A673 (cell line): Measurements from ENCODE around the gene TMOD3. TPM values are rescaled to one million over a fixed set of nuclear protein-coding genes. Genes with fewer than 3 reads are reported as not detected.
A peak's percentile ranks its signal among the peaks of the same experiment; 100 is the strongest.

Experiments
- BruUV-seq: library from RNA; stranded (reverse); fragments of 400-500 nt; replicated peaks from 2 replicates; lab custom pipeline; 2021; lab: Mats Ljungman, UMichigan
- CTCF ChIA-PET: fragments of 300-600 bp; sonication (Branson Sonifier 250); formaldehyde crosslinking; loops from one replicate; lab custom pipeline; 2022; ENCODE audit warnings: antibody characterized with exemption; lab: Charles Lee
- POLR2A ChIA-PET: fragments of 300-600 bp; sonication (Branson Sonifier 250); formaldehyde crosslinking; loops from one replicate; lab custom pipeline; 2022; ENCODE audit warnings: antibody characterized with exemption; ENCODE audit not compliant: low non-redundant PET; lab: Charles Lee
- DNase-seq: peaks from one replicate; pipeline ENCODE4 v3.0.0-alpha.2; 2015; ENCODE audit warnings: low spot score
- H3K27ac ChIP-seq: fragments of 200-600 bp; sonication (generic); 2 replicates; pipeline ENCODE4 v1.5.1; 2016; ENCODE audit warnings: mixed run types, low read depth, mild to moderate bottlenecking, mixed read lengths, antibody characterized with exemption, low read length; ENCODE audit not compliant: poor library complexity, severe bottlenecking
- H3K27me3 ChIP-seq: fragments of 200-600 bp; sonication (generic); replicated peaks from 2 replicates; pipeline ENCODE4 v1.6.1; 2017; ENCODE audit warnings: mixed run types, low read depth, mild to moderate bottlenecking, mixed read lengths, antibody characterized with exemption, low read length; ENCODE audit not compliant: insufficient read depth, poor library complexity
- H3K36me3 ChIP-seq: fragments of 200-600 bp; sonication (generic); 2 replicates; pipeline ENCODE4 v1.6.1; 2016; ENCODE audit warnings: mixed run types, mild to moderate bottlenecking, mixed read lengths, antibody characterized with exemption, low read length; ENCODE audit not compliant: insufficient read depth, poor library complexity, severe bottlenecking
- H3K4me1 ChIP-seq: fragments of 200-600 bp; sonication (generic); 2 replicates; pipeline ENCODE4 v1.6.1; 2017; ENCODE audit warnings: mixed run types, mild to moderate bottlenecking, mixed read lengths, antibody characterized with exemption, low read length; ENCODE audit not compliant: insufficient read depth, poor library complexity, severe bottlenecking
- H3K4me3 ChIP-seq: fragments of 200-600 bp; sonication (generic); 2 replicates; pipeline ENCODE4 v1.5.1; 2016; ENCODE audit warnings: low read depth, mixed run types, mild to moderate bottlenecking, mixed read lengths, low read length; ENCODE audit not compliant: poor library complexity, severe bottlenecking
- H3K9me3 ChIP-seq: fragments of 200-600 bp; sonication (generic); 2 replicates; pipeline ENCODE4 v1.6.1; 2016; ENCODE audit warnings: mixed run types, low read depth, mild to moderate bottlenecking, mixed read lengths, antibody characterized with exemption, low read length; ENCODE audit not compliant: poor library complexity, severe bottlenecking
- EZH2 ChIP-seq: fragments of 200-600 bp; sonication (generic); IDR thresholded peaks from 2 replicates; pipeline ENCODE4 v1.6.1; 2017; ENCODE audit warnings: borderline replicate concordance, low read depth, mild to moderate bottlenecking, mixed read lengths, antibody characterized with exemption, low read length; ENCODE audit not compliant: poor library complexity, severe bottlenecking
- intact Hi-C: fragments of 100-400 bp; cut with micrococcal nuclease; formaldehyde crosslinking; loops from one replicate; pipeline ENCODE4 v1.10.0; 2022; ENCODE audit not compliant: unreplicated experiment
- total RNA-seq: library from RNA; stranded (reverse); gene quantifications from 2 replicates; pipeline ENCODE4 v1.2.3, GENCODE V29; 2021
- TF ChIP-seq, protein P1 (sequence below): fragments of 300-800, 200-600 bp; sonication (generic); conservative IDR thresholded peaks from 2 replicates; pipeline ENCODE4 v1.5.1; 2017; ENCODE audit warnings: low read depth, mild to moderate bottlenecking, antibody characterized with exemption, low read length, moderate library complexity, mixed read lengths

TMOD3 gene
- total RNA-seq, 1 experiment from 2014 or later: 66.6 TPM

DNA sequence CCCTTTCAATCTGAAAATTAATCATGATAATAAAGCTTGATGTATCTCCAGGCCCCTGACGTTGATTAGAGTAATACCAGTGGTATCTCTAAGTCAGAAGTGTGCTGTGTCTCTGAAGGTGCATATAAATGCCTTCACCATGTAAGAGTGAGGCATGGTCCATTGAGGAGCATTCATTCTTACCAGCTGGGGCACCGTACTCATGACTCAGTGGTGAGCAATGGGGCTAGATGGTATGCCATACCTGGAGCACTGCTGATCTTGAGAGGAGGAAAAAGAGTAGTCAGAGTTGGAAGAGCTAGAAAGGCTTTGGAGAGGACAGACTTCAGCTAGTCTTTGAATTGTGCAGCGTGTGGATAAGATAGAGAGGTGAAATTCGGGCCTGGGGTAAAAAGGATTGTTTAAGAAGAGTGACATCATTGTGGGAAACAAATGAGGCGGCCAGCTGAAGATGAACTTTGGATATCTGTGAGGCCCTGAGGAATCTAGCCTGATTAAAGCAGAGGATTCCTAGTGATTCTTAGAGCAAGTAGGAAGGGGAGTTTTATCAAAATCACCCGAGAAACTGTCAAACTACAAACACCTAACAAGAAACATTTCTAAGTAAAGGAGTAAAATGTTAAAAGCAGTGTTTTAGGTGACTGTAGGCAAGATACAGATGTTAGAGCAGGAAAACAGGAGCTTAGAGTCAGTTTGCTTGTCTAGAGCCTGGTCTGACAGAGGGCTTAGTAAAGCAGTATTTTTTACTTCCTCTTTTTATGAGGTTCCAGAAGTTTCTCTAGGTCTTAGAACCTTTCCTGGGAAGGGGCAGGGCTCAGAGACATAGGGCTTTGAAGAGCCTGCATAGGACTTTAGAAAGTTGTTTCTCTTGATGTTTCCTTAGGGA, 13.6 kb downstream of the TMOD3 start:
- TF ChIP-seq, protein P1, sequence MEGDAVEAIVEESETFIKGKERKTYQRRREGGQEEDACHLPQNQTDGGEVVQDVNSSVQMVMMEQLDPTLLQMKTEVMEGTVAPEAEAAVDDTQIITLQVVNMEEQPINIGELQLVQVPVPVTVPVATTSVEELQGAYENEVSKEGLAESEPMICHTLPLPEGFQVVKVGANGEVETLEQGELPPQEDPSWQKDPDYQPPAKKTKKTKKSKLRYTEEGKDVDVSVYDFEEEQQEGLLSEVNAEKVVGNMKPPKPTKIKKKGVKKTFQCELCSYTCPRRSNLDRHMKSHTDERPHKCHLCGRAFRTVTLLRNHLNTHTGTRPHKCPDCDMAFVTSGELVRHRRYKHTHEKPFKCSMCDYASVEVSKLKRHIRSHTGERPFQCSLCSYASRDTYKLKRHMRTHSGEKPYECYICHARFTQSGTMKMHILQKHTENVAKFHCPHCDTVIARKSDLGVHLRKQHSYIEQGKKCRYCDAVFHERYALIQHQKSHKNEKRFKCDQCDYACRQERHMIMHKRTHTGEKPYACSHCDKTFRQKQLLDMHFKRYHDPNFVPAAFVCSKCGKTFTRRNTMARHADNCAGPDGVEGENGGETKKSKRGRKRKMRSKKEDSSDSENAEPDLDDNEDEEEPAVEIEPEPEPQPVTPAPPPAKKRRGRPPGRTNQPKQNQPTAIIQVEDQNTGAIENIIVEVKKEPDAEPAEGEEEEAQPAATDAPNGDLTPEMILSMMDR: no peak
- no peak for TF ChIP-seq EZH2
- Histone ChIP-seq H3K27me3 (no peaks in the 10 kb centered on the region), H3K9me3 (no peaks in the 10 kb centered on the region), H3K4me3 (no peak overlapping the region), H3K36me3 (no peaks in the 10 kb centered on the region), H3K27ac (peak overlapping the region; percentile 79), H3K4me1 (peaks cover 89% of the 10 kb centered on the region)
- CTCF ChIA-PET: no interaction called here
- POLR2A ChIA-PET: interaction anchor here (0.5 kb wide), 1 partner anchor 1526 kb away, joined by 10 read pairs; no protein-coding TSS in a partner anchor
- BruUV-seq: no TSS peak
- intact Hi-C loops: no loop called here
- no peak for DNase-seq

DNA sequence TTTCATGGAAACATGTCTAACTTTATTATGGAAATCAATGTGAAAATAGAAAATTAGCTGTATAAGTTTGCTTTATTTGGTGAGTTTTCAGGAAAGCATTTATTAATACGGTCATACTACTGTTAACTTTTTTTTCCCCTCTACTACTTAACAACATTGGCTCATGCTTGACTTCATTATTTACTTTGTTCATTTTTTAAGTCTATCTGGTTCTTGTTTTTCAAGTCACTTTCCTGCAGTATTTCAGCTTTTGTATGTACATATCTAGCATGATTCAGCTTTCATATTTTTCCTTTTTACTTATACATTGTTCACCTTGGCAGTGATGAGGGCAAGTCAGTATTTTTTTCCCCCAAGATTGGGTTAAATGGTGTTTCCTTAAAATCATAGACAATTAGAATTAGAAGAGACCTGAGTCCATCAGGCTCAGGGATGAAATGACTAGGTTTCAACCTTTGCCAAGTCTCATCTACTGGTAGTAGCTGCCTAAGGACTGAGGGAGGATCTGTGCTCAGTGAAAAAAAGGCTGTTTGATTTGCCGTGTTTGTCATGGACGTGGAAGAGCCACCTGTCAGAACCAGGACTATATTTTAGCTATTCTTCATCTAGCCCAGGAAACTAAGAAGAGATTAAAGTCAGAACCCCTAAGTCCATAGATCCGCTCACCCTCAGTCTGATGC, 15.4 kb downstream of the TMOD3 start:
- ChIA-PET POLR2A (no interaction called here), CTCF (no interaction called here)
- no peak for DNase-seq
- no TSS peak for BruUV-seq
- H3K4me3 ChIP-seq: no peak overlapping the region
- no peak for TF ChIP-seq EZH2
- TF ChIP-seq, protein P1: no peak
- intact Hi-C loops: no loop called here
- H3K36me3 ChIP-seq: no peaks in the 10 kb centered on the region
- H3K27me3 ChIP-seq: no peaks in the 10 kb centered on the region
- peaks cover 84% of the 10 kb centered on the region for H3K4me1 ChIP-seq
- peak overlapping the region; percentile 79 for H3K27ac ChIP-seq
- no peaks in the 10 kb centered on the region for H3K9me3 ChIP-seq

DNA sequence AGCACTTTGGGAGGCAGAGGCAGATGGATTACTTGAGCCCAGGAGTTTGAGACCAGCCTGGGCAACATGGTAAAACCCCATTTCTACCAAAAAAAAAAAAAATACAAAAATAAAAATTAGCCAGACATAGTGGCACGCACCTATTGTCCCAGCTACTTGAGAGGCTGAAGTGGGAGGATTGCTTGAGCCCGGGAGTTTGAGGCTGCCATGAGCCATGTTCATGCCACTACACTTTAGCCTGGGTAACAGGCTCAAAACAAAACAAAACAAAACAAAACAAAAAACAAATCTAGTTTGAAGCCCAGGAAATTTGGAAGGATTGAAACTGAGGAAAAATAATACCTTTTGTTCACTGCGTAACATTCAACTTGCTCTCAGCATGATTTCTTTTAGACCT, 16.6 kb downstream of the TMOD3 start:
- H3K36me3 ChIP-seq: no peaks in the 10 kb centered on the region
- intact Hi-C loops: no loop called here
- H3K4me3 ChIP-seq: no peak overlapping the region
- H3K9me3 ChIP-seq: no peaks in the 10 kb centered on the region
- no peak for TF ChIP-seq EZH2
- DNase-seq: no peak
- BruUV-seq: no TSS peak
- CTCF ChIA-PET: no interaction called here
- H3K27ac ChIP-seq: peak overlapping the region; percentile 79
- POLR2A ChIA-PET: interaction anchor here (0.6 kb wide), 1 partner anchor 727 kb away, joined by 4 read pairs; no protein-coding TSS in a partner anchor
- H3K4me1 ChIP-seq: peaks cover 77% of the 10 kb centered on the region
- no peaks in the 10 kb centered on the region for H3K27me3 ChIP-seq
